ENCODE data around the gene FGF14. TPM values are rescaled to one million over a fixed set of nuclear protein-coding genes. Genes with fewer than 3 reads are reported as not detected.

FGF14 gene
- total RNA-seq, 1 experiment from 2014 or later: not detected

DNA sequence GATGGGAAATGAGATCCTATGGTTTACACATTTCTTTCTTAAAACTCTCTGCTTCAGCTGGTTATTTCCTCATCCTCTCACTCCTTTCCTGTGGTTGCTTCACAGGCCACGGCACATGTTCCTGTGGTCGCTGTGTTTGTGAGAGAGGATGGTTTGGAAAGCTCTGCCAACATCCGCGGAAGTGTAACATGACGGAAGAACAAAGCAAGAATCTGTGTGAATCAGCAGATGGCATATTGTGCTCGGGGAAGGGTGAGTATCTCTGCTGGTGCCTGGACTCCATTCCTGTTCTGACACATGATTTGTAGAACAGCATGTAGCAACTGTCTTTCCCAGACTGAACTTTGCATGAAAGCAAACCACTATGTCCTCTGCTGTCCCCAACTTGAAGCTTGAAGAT lies 695.2 kb downstream of the FGF14 start:
- peak; percentile 78 for ATAC-seq
- Histone ChIP-seq H4K20me1 (ENCODE audit: low read length) (no peaks in the 10 kb centered on the region), H3K4me3 (ENCODE audit: low read length) (no peak overlapping the region), H3F3A (ENCODE audit: low read length, unreplicated experiment) (peaks cover 4% of the 10 kb centered on the region), H3K9ac (ENCODE audit: low read length) (no peak overlapping the region), H3K4me1 (ENCODE audit: insufficient read depth, low read length) (peaks cover 11% of the 10 kb centered on the region), H3K36me3 (ENCODE audit: low read depth, low read length) (no peaks in the 10 kb centered on the region), H3K4me2 (ENCODE audit: low read length) (0 out of 2 replicates have a peak overlapping the region, but pooled peaks have one; percentile 21), H3K79me2 (ENCODE audit: low read length) (no peaks in the 10 kb centered on the region), H3K9me3 (ENCODE audit: low read length) (no peaks in the 10 kb centered on the region), H3K9me2 (replicated peaks; ENCODE audit: low read length) (no peaks in the 10 kb centered on the region), H3K27ac (ENCODE audit: low read length) (peak overlapping the region; percentile 34), H2AFZ (ENCODE audit: low read length) (no peak overlapping the region), H3K27me3 (ENCODE audit: low read length) (no peaks in the 10 kb centered on the region)
- ChIA-PET CTCF (interaction anchor here (0.5 kb wide), 1 partner anchor 26 kb away, joined by 4 read pairs; no protein-coding TSS in a partner anchor), POLR2A (ENCODE audit: unreplicated experiment) (no interaction called here)
- BruUV-seq (replicated peaks): no TSS peak
- TF ChIP-seq, protein P1, sequence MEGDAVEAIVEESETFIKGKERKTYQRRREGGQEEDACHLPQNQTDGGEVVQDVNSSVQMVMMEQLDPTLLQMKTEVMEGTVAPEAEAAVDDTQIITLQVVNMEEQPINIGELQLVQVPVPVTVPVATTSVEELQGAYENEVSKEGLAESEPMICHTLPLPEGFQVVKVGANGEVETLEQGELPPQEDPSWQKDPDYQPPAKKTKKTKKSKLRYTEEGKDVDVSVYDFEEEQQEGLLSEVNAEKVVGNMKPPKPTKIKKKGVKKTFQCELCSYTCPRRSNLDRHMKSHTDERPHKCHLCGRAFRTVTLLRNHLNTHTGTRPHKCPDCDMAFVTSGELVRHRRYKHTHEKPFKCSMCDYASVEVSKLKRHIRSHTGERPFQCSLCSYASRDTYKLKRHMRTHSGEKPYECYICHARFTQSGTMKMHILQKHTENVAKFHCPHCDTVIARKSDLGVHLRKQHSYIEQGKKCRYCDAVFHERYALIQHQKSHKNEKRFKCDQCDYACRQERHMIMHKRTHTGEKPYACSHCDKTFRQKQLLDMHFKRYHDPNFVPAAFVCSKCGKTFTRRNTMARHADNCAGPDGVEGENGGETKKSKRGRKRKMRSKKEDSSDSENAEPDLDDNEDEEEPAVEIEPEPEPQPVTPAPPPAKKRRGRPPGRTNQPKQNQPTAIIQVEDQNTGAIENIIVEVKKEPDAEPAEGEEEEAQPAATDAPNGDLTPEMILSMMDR (conservative IDR thresholded peaks at IDR 0.05; ENCODE audit: low read depth, low read length): no peak
- TF ChIP-seq EZH2 (IDR thresholded peaks at IDR 0.05; ENCODE audit: low read length, unreplicated experiment) (no peak), EZH2phosphoT487 (IDR thresholded peaks at IDR 0.05; ENCODE audit: borderline replicate concordance, low read length) (no peak)
- DNase-seq: peak; percentile 71
- intact Hi-C loops (cut with micrococcal nuclease): no loop called here

DNA sequence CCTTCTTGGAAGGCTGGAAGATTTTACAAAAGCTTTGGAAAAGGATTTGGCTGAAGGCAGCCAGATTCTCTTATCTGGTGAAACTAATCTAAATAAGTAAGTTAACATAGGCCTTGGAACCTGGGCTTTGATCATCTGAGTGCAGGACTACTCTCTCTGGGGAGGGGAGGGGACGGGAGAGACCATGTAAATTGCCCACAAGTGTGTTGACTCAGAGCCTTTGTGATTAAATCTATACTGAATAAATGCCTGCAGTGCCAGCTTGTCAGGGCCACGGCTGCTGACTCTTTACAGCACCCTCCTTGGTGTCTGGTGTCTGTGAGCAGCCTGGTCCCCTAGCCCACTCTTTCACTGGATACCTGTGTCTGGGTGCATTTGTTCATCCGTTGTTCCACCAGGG lies 698.0 kb downstream of the FGF14 start:
- H3K79me2 ChIP-seq (ENCODE audit: low read length): no peaks in the 10 kb centered on the region
- no peak for TF ChIP-seq EZH2phosphoT487 (IDR thresholded peaks at IDR 0.05; ENCODE audit: borderline replicate concordance, low read length)
- TF ChIP-seq EZH2 (IDR thresholded peaks at IDR 0.05; ENCODE audit: low read length, unreplicated experiment): no peak
- TF ChIP-seq, protein P1 (conservative IDR thresholded peaks at IDR 0.05; ENCODE audit: low read depth, low read length): no peak
- no peaks in the 10 kb centered on the region for H3K9me2 ChIP-seq (replicated peaks; ENCODE audit: low read length)
- DNase-seq: peak; percentile 4
- no peak overlapping the region for H3K4me2 ChIP-seq (ENCODE audit: low read length)
- H3K36me3 ChIP-seq (ENCODE audit: low read depth, low read length): no peaks in the 10 kb centered on the region
- no peak overlapping the region for H3K27ac ChIP-seq (ENCODE audit: low read length)
- H3K4me3 ChIP-seq (ENCODE audit: low read length): no peak overlapping the region
- no peaks in the 10 kb centered on the region for H4K20me1 ChIP-seq (ENCODE audit: low read length)
- no peak for ATAC-seq
- no peaks in the 10 kb centered on the region for H3K9me3 ChIP-seq (ENCODE audit: low read length)
- peaks cover 4% of the 10 kb centered on the region for H3F3A ChIP-seq (ENCODE audit: low read length, unreplicated experiment)
- H3K9ac ChIP-seq (ENCODE audit: low read length): no peak overlapping the region
- CTCF ChIA-PET: no interaction called here
- no peaks in the 10 kb centered on the region for H3K27me3 ChIP-seq (ENCODE audit: low read length)
- no peak overlapping the region for H2AFZ ChIP-seq (ENCODE audit: low read length)
- no TSS peak for BruUV-seq (replicated peaks)
- POLR2A ChIA-PET (ENCODE audit: unreplicated experiment): no interaction called here
- H3K4me1 ChIP-seq (ENCODE audit: insufficient read depth, low read length): peaks cover 11% of the 10 kb centered on the region
- intact Hi-C loops (cut with micrococcal nuclease): no loop called here

DNA sequence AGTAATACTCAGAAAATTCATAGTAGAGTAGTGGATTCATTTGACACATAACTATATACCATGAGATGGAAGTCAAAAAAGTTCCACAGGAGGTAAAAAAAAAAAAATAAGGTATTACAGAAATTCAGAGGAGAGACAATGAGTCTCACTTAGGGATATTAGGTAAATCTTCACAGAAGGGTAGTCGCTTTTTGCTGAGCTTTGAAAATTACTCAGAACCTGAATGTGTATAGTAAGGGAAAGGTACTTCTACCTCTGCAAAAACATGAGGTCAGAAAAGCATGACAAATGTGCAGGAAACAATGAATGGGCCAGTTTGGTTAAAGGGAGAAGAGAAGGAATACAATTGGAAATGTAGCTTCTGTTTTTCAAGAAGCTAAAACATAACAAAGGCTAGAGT lies 698.8 kb downstream of the FGF14 start:
- peaks cover 11% of the 10 kb centered on the region for H3K4me1 ChIP-seq (ENCODE audit: insufficient read depth, low read length)
- H3F3A ChIP-seq (ENCODE audit: low read length, unreplicated experiment): peaks cover 4% of the 10 kb centered on the region
- H4K20me1 ChIP-seq (ENCODE audit: low read length): no peaks in the 10 kb centered on the region
- no peak for DNase-seq
- ChIA-PET CTCF (no interaction called here), POLR2A (ENCODE audit: unreplicated experiment) (no interaction called here)
- no peaks in the 10 kb centered on the region for H3K9me3 ChIP-seq (ENCODE audit: low read length)
- no peaks in the 10 kb centered on the region for H3K27me3 ChIP-seq (ENCODE audit: low read length)
- H3K4me3 ChIP-seq (ENCODE audit: low read length): no peak overlapping the region
- H3K9me2 ChIP-seq (replicated peaks; ENCODE audit: low read length): no peaks in the 10 kb centered on the region
- no peak for ATAC-seq
- H2AFZ ChIP-seq (ENCODE audit: low read length): no peak overlapping the region
- no peaks in the 10 kb centered on the region for H3K36me3 ChIP-seq (ENCODE audit: low read depth, low read length)
- H3K4me2 ChIP-seq (ENCODE audit: low read length): no peak overlapping the region
- no peak overlapping the region for H3K27ac ChIP-seq (ENCODE audit: low read length)
- intact Hi-C loops (cut with micrococcal nuclease): no loop called here
- TF ChIP-seq EZH2phosphoT487 (IDR thresholded peaks at IDR 0.05; ENCODE audit: borderline replicate concordance, low read length): no peak
- TF ChIP-seq EZH2 (IDR thresholded peaks at IDR 0.05; ENCODE audit: low read length, unreplicated experiment): no peak
- TF ChIP-seq, protein P1 (conservative IDR thresholded peaks at IDR 0.05; ENCODE audit: low read depth, low read length): no peak
- BruUV-seq (replicated peaks): no TSS peak
- H3K9ac ChIP-seq (ENCODE audit: low read length): no peak overlapping the region
- H3K79me2 ChIP-seq (ENCODE audit: low read length): no peaks in the 10 kb centered on the region

Measured in PC-3 (cell line).